Vagina (tissue), 2 donors: ENCODE data around the gene NCAM2.

Experiments used
- POLR2A ChIP-seq, 2 donors: fragments of 450-650 bp; IDR thresholded peaks; one replicate each; pipeline ENCODE4 v1.6.1; 2017; ENCODE audit warnings: antibody characterized with exemption in 2 of 2, mild to moderate bottlenecking in 2 of 2, moderate library complexity in 2 of 2
- POLR2AphosphoS5 ChIP-seq, 2 donors: sonication (generic); formaldehyde crosslinking; IDR thresholded peaks; one replicate each; pipeline ENCODE4 v1.9.0; 2017; ENCODE audit warnings: antibody characterized with exemption in 2 of 2, mild to moderate bottlenecking in 2 of 2, low read depth in 1 of 2; ENCODE audit not compliant: insufficient read depth in 1 of 2

DNA sequence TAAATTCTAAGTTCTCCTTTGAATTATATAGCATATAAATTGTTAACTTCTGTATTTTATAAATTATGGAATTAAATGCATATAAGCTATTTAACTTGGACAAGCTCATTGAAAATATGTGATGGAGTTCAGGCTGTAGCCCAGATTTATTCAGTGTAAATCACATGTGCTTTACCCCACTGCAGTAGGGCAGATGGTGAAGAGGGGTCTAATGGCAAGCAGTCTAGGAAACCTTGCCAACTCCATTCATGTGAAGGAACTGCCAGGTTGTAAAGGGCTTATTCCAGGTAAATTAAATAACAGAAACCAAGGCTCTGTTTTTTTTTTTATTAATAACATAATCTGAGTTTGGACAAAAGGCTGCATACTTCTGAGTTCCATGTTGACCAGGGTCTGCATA lies 243.2 kb downstream of the NCAM2 start:
- TF ChIP-seq POLR2A (IDR thresholded peaks at IDR 0.05) (no peak), POLR2AphosphoS5 (IDR thresholded peaks at IDR 0.05; ENCODE audit: insufficient read depth in 1 of 2, low read depth in 1 of 2) (no peak)
